GM12892 (cell line): ENCODE results near the gene SVIL.

Experiments
- POLR2A ChIP-seq: IDR thresholded peaks from 2 replicates; pipeline ENCODE4 v1.6.1; 2011; ENCODE audit warnings: low read depth, low read length, control low read depth
- POLR2AphosphoS5 ChIP-seq: IDR thresholded peaks from 2 replicates; pipeline ENCODE4 v1.6.1; 2011; ENCODE audit warnings: low read depth, low read length, control low read depth
- TAF1 ChIP-seq: IDR thresholded peaks from 2 replicates; pipeline ENCODE4 v1.6.1; 2011; ENCODE audit warnings: low read depth, mild to moderate bottlenecking, control low read depth, low read length, borderline replicate concordance

- TF ChIP-seq POLR2A (no peak), POLR2AphosphoS5 (no peak), TAF1 (no peak)
Measured at GRCh38 chr10:29666201-29666600, 31.4 kb upstream of the SVIL start.
